ENCODE results near the gene AMH. TPM values are rescaled to one million over a fixed set of nuclear protein-coding genes. Genes with fewer than 3 reads are reported as not detected.

The AMH gene
- total RNA-seq, 1 experiment from 2014 or later, result 0.48 TPM

DNA sequence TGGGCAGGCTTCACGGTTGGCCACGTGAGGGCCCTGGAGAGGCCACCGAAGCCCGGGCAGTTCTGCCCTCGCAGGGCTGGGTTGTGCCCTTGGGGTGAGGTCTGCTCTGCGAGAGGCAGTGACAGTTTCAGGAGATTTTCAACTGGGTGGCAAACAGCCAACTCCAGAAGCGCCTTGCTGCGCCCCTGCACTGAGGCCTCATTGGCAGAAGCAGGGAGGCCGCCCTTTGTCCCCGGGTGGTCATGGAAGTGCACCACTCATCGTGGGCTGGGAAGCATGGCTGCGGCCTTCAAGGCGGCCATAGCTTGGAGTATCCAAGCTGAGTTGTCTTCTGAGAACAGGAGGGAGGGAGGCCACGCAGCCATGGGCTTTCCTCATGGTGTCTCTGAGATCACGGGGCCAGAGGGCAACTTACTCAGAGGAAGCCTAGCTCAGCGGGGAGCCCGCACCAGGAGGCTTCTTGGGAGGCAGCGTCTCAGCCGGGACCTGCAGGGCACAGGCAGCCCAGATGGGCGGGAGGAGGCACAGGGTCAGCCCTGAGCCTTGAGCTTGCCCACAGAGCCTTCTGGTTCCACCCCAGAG lies 27.8 kb upstream of the AMH start:
- peak; percentile 67 for DNase-seq (ENCODE audit: low read depth)

DNA sequence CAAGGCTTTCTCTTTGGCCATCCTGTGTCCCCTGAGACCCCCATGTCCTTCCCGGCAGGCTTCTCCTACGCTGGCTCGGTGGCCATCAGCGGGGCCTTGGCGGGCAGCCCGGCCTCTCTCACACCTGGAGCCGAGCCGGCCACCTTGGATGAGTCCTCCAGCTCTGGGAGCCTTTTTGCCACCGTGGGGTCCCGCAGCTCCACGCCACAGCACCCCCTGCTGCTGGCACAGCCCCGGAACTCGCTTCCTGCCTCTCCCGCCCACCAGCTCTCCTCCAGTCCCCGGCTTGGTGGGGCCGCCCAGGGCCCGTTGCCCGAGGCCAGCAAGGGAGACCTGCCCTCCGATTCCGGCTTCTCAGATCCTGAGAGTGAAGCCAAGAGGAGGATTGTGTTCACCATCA lies 27.2 kb upstream of the AMH start:
- DNase-seq (ENCODE audit: low read depth), result no peak

DNA sequence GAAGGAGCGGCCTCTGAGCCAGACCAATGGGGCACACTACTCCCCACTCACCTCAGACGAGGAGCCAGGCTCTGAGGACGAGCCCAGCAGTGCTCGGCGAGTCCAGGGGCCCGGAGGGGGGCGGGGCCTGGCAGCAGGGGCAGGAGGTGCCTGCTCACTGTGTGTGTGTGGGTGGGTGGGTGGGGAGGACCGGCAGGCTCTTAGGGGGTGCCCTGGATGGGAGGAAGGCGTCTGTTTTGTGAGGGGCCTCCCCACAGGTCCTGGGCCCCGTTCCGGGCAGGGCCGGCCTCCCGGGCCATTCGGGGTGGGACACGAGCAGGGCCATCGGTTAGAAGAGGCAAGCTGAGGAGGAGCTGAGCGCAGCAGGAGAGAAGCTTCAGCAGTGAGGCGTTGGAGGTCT lies 25.7 kb upstream of the AMH start:
- no peak for DNase-seq (ENCODE audit: low read depth)

DNA sequence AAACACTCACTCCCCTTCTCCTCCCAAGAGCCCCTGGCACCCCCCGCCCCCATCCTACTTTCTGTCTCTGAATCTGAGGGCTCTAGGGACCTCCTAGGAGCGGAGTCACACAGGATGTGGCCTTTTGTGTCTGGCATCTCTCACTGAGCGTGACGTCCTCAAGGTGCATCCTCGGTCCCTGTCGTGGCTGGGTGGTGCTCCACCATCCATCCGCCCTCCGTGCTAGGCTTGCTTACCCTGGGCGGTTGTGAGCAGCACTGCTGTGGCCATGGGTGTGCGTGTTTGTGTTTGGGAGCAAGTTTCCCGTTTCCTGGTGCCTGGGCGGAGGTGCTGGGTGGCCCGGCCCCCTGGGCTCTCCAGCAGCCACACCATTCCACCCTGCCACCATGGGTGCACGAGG lies 25.2 kb upstream of the AMH start:
- DNase-seq (ENCODE audit: low read depth), result no peak

DNA sequence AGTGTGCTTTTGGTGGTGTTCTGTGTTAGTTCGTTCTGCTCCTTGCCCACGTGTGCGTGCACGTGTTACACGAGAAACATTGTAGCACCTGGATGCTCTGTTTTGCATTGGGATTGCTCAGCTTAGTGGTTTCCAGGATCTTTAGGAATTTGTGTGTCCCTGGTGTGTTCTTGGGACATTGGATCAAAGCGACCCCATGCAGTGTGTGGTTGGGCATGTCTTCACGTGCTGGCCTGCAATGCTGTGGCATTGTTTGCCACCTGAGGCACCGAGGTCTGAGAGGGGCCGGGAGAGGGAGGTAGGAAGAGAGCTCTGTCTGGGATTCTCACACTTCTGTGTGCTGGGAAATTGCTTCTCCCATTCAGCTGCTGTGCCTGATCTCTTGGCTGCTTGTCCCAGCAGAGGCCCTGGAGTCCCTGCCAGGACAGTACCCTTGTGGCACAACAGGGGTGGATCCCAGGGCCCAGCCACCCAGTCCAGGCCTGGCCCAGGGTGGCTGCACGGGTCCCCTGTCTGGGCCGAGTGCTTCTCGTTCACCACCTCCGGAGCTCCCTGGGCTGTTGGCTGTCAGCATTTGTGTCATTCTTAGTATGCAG lies 24.3 kb upstream of the AMH start:
- DNase-seq (ENCODE audit: low read depth), result no peak

DNA sequence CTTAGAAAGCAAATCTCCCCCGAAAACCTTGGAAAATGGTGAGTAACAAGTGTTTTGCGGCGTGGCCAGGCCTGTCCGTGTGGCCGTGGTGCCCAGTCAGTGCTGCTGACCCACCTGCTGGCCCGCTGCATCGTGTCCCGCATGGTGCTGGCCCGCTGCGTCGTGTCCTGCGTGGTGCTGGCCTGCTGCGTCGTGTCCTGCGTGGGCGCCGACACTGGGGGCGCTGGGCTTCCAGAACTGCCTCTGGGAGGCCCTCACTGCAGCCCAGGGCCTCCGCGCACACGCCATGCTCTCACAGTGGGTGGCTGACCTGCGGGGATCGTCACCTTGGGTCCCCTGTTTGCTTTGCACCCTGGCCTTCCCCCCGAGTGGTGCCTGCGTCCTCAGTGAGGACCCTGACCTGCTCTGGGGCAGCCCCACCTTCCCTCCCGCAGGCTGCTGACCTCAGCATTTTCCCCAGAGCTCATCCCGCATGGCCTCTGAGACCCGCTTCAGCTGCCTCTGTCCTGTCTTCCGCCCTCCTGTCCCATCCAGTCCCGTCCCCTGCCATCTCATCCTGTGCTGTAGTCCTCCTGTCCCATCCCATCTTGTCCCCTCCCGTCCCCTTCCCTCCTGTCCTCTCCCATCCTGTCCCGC lies 23.6 kb upstream of the AMH start:
- no peak for DNase-seq (ENCODE audit: low read depth)

DNA sequence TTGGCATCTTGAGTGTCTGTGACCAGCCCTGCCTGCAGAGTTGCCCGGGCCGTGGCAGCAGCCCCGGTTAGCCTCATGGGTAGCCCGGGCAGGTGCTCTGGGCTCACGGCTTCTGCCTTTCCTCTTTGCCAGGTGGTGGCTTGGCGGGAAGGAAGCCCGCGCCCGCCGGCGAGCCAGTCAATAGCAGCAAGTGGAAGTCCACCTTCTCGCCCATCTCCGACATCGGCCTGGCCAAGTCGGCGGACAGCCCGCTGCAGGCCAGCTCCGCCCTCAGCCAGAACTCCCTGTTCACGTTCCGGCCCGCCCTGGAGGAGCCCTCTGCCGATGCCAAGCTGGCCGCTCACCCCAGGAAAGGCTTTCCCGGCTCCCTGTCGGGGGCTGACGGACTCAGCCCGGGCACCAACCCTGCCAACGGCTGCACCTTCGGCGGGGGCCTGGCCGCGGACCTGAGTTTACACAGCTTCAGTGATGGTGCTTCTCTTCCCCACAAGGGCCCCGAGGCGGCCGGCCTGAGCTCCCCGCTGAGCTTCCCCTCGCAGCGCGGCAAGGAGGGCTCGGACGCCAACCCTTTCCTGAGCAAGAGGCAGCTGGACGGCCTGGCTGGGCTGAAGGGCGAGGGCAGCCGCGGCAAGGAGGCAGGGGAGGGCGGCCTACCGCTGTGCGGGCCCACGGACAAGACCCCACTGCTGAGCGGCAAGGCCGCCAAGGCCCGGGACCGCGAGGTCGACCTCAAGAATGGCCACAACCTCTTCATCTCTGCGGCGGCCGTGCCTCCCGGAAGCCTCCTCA lies 22.9 kb upstream of the AMH start:
- no peak for DNase-seq (ENCODE audit: low read depth)

DNA sequence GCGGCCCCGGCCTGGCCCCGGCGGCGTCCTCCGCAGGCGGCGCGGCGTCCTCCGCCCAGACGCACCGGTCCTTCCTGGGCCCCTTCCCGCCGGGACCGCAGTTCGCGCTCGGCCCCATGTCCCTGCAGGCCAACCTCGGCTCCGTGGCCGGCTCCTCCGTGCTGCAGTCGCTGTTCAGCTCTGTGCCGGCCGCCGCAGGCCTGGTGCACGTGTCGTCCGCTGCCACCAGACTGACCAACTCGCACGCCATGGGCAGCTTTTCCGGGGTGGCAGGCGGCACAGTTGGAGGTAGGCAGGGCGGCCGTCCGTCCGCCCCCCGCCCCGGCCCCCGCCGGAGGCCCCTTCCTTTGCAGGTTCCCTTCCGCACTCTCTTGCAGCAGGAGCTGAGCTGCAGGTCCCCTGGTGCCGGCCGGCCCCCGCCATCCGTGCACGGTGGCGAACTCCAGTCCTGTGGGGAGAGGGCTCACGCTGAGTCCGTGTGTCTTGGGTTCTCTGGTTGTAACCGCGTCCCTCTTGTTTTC lies 22.2 kb upstream of the AMH start:
- DNase-seq (ENCODE audit: low read depth), result no peak

DNA sequence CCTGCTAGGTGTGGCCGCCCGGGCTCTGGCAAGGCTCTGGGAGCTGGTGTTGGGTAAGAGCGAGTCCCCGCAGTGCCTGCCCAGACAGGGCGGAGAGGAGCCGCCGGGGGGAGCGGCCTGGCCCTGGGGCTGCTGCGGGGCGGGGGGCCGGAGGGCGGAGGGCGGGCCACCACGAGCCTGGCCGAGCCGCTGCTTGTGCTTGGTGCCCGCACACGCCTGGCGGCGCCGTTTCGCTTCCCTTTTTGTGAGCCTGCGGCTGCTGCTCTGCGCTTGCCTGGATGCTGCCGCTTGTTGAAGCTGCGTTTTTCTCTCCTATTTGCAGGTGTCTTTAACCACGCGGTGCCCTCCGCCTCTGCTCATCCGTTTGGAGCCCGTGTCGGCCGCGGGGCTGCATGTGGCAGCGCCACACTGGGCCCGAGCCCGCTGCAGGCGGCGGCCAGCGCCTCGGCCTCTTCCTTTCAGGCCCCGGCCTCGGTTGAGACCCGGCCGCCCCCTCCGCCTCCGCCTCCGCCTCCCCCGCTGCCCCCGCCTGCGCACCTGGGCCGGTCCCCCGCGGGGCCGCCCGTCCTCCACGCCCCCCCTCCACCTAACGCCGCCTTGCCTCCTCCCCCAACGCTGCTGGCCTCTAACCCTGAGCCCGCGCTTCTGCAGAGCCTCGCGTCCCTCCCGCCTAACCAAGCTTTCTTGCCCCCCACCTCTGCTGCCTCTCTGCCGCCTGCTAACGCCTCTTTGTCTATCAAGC lies 21.5 kb upstream of the AMH start:
- no peak for DNase-seq (ENCODE audit: low read depth)

DNA sequence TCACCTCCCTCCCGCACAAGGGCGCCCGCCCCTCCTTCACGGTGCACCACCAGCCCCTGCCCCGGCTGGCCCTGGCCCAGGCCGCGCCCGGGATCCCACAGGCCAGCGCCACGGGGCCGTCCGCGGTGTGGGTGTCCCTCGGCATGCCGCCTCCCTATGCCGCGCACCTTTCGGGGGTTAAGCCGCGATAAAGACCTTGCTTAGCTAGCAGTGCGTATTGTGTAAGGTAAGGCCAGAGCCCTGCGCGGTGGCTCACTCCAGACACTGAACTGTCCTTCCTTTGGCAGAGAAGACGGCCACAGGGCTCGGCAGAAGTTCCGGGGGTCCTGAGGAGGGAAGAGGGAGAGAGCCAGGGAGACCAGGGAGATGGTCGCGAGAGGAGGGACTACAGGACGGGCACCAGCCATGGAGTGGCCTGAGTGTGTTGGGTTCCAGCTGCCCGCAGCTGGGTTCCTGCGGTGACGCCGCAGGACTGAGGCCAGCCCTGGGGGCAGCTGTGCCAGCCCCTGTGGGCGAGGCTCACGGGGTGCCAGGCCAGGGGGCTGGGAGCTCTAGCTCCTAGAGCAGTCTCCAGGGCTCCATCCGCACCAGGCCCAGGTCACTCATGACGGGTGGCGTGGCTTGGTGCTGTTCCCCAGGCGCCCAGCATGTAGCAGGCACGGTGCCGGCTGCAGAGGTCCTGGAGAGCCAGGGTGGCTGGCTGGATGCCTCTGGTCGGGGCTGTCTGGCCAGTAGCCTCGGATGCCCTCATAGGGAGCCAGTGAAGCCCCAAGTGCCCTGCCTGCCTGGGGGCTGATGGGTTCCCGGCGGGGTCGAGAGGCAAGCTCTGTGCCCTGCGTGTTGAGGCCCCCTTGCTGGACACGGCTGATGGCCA lies 20.7 kb upstream of the AMH start:
- DNase-seq (ENCODE audit: low read depth), result no peak

DNA sequence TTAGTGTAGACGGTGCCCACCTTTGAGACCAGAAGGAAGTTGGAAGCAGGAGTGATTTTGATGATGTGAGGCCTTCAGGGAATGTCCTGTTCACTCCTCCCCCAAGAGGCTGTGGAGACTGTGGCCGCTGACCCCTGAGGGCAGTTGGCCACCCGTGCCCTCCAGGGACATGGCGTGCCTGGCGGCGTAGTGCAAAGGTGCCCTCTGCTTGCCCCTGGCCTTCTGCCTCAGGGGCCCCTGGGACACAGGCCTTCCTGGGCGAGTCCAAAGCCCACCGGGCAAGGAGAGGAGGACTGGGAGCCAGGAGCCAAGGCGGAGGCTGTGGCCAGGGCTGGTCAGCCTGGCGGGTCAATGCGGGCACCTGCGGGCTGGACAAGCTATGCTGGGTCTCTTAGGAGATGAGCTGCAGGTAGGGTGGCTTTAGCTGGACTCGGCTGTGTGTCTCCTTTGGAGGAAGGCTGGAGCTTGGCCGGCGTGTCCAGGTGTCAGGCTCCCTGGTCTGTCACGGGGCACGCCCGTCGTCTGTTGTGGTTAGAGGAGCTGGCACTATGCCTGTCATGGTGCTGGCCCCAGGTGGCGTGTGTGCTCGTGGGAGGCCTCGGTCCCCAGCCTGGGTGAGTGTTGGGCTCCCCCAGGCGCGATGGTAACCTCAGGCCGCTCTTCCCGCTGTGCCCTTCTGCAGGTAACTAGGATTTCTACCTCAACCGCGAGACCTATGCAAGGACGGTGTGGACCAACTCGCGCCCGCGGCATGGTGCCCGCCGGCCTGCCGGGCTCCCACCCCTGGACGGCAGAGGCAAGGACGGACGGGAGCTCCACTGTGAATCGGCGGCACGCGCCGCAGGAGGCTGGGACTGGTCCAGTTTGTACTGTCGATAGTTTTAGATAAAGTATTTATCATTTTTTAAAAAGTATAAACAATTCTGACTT lies 19.8 kb upstream of the AMH start:
- no peak for DNase-seq (ENCODE audit: low read depth)

DNA sequence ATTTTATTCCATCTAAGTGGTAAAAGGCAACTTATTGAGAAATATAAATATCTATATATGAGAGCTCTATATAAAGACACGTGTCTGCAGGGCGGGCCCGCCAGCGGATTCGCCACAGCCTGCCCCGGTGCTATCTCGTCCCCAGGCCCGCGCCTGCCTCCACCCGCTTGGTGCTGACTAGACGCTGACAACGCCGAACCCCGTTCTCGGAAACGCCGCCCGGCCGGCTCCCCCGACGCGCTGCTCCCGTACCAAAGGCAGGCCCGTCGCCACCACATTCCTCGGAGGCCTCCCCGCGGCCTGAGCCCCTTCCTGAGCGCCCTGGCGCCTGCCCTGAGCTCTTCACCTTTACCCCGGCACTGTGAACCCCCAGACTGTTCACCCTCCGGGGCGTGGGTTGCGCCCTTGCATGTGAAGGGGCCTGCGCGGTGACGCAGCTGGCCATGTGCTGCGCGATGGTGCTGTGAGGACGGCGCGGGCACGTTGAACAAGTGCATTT lies 19.0 kb upstream of the AMH start:
- DNase-seq (ENCODE audit: low read depth), result no peak

DNA sequence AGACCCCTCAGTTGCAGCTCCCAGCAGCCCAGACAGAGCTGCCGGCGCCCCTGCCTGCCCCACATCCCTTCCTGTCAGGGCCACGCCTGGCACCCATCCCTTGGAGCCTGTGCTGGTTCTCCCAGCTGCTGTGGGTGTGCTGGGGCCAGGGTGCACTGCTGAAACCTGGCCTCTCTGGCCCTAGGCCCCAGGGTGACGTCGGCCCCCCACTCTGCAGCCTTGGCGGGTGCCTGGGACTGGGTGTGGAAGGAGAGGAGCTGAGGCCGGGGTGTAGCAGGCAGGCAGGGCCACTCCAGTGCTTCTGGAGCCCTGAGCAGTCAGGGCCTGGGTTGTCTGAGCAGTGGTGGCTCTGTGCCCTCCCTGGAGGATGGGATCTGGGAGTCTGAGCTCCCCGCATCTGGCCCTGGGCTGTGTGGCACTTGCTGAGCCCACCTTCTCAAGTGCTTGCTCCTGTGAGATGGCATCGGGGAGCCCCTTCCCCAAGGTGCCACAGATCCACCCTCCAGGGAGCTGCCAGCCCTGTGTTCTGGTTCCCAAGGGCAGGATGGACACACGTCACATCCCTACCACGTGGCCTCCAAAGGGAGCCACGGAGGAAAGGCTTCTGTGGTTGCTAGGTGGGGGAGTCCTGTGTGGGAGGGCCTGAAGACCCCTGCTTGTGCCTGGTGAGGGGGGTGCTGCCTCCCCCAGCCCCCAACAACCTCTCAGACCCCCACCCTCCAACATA lies 18.2 kb upstream of the AMH start:
- no peak for DNase-seq (ENCODE audit: low read depth)

DNA sequence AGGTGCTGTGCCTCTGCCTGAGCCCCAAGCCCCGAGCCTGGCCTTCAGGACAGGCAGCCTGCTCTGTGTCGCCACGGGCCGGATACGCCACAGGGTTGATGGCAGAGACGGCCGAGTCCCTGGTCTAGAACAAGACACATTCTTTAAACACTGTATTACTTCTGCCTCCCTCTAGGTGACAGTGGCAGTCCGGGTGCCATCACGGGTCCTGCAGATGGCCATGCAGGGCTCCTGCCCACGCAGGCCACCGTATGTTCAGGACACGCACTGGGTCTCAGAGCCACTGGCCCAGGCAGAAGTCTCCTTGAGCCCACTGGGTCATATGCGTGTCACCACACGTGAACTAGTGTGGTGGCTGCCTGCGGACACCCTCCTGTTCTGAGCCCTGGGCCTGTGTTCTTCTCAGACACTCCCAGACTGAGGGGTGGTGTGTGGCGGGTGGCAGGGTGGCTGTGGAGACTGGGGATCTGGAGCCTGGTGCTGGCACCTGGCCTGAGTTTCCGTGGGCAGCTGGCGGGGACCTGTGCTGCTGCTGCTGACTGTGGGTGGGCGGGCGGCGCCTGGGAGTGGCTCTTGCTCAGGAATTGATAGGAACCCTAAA lies 17.4 kb upstream of the AMH start:
- DNase-seq (ENCODE audit: low read depth), result no peak

DNA sequence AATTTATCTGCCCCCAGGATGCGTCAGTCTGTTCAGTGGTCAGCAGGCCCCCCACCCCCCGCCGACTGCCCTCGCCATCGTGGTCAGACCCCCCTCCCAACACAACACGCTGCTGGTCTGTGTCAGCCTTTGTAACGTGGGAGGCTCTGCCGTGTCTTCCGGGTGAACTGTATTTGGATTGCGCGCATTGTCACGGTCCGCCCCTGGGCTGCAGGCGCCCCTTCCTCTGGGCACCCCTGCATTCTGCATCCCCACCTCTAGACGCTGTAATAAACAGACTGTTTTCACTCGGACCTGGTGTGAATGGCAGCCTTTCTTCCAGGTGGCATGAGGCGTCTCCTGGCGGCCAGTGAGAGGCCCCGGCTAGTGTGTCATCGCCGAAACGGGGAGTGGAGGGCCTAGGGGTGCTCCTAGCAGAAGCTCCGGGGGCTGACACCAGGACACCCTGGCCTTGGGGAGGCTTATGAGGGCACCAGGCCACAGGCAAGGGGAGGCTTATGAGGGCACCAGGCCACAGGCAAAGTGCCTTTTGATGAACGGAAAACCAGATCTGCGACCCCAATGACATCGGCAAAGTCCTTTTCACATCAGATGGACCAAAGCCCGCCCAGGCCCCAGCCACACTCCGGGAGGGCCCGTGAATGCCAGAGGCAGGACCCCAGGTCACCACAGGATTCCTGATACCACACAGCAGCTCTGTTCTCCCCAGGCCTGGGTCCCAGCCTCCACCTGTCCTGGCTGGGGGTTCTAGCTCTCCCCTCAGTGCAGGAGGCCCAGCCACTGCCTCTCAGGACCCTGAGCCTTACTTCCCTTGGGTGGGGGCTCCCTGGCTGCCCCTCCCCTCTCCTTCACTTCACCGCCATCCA lies 16.6 kb upstream of the AMH start:
- DNase-seq (ENCODE audit: low read depth), result no peak

DNA sequence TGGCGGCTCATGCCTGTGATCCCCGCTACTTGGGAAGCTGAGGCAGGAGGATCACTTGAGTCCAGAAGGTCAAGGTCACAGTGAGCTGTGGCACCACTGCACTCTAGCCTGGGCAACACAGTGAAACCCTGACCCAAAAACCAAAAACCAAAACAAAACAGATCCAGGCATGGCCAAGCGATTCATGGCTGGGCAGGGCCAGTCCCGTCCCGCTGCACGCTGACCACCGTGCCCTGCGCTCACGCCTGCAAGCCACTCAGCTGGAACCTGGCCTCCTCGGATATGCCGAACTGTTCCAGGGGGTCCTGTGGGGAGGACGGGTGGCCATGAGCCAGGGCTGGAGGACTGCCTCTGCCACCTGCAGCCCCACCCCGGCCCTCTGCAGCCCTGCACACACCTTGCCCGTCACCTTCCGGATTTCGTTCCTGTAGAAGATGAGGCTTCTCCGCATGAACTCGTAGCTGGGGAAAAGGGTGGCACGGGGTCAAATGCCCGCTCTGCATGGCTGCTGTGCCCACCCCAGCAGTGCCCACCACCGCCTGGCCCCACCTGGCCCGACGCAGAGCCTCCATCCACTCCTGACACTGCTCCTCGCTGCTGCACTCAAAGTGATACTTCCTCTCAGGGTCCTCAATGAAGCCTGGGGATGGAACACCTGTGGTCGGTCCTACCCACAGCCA lies 15.4 kb upstream of the AMH start:
- no peak for DNase-seq (ENCODE audit: low read depth)

DNA sequence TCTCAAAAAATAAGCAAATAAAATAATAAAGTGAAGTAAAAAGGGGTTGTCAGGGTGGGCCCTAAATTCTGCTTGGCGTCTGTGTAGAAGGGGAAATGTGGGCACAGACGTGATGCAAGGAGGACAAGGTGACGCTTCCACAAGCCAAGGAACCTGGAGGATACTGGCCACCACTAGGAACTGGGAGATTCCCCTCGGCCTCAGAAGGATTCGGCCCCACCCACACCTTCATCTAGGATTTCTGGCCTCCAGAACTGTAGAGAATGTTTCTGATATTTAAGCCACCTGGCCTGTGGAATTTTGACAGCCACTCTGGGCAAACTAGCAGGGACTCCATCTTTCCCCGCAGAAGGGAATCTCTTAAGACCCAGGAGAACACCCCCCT lies 14.1 kb upstream of the AMH start:
- no peak for DNase-seq (ENCODE audit: low read depth)

Data from RPMI7951 (cell line).